ENCODE results near the gene RRAS. TPM values are rescaled to one million over a fixed set of nuclear protein-coding genes. Genes with fewer than 3 reads are reported as not detected.
"Not testable (repeated sequence)": the region's sequence is repeated elsewhere in the genome, so short reads cannot be mapped to it uniquely, and the experiment has no call there.

Gene RRAS
- total RNA-seq, 1 donor from 2014 or later = 4.7 TPM

- no peak overlapping the region for H3K27ac Mint-ChIP-seq (ENCODE audit: unreplicated experiment)
Measured at GRCh38 chr19:49629659-49630058, 10.3 kb downstream of the RRAS start.

GRCh38 chr19:49626226-49626625 lies 13.7 kb downstream of the RRAS start:
- peaks cover 3% of the 10 kb centered on the region for H3K9me3 Mint-ChIP-seq (ENCODE audit: unreplicated experiment)
- no peaks in the 10 kb centered on the region for H3K36me3 Mint-ChIP-seq (ENCODE audit: unreplicated experiment)
- no peak overlapping the region for H3K27ac Mint-ChIP-seq (ENCODE audit: unreplicated experiment)
- H3K4me1 Mint-ChIP-seq (ENCODE audit: low read depth, unreplicated experiment) = no peaks in the 10 kb centered on the region
- TF ChIP-seq CTCF (IDR thresholded peaks at IDR 0.05; ENCODE audit: partially characterized antibody, unreplicated experiment) = no peak
- H3K27me3 Mint-ChIP-seq (ENCODE audit: unreplicated experiment) = no peaks in the 10 kb centered on the region
- H3K4me3 Mint-ChIP-seq (ENCODE audit: unreplicated experiment) = no peak overlapping the region
- DNase-seq = no peak

More at GRCh38 chr19:49629659-49630058, 10.3 kb downstream of the RRAS start:
- Mint-ChIP-seq H3K4me1 (ENCODE audit: low read depth, unreplicated experiment) (no peaks in the 10 kb centered on the region), H3K36me3 (ENCODE audit: unreplicated experiment) (no peaks in the 10 kb centered on the region), H3K9me3 (ENCODE audit: unreplicated experiment) (peaks cover 2% of the 10 kb centered on the region), H3K4me3 (ENCODE audit: unreplicated experiment) (no peak overlapping the region), H3K27me3 (ENCODE audit: unreplicated experiment) (no peaks in the 10 kb centered on the region)
- TF ChIP-seq CTCF (IDR thresholded peaks at IDR 0.05; ENCODE audit: partially characterized antibody, unreplicated experiment) = no peak
- no peak for DNase-seq

GRCh38 chr19:49624967-49625910 lies 14.7 kb downstream of the RRAS start:
- Mint-ChIP-seq H3K9me3 (ENCODE audit: unreplicated experiment) (peaks cover 3% of the 10 kb centered on the region), H3K36me3 (ENCODE audit: unreplicated experiment) (no peaks in the 10 kb centered on the region), H3K4me1 (ENCODE audit: low read depth, unreplicated experiment) (no peaks in the 10 kb centered on the region), H3K27ac (ENCODE audit: unreplicated experiment) (no peak overlapping the region), H3K4me3 (ENCODE audit: unreplicated experiment) (no peak overlapping the region), H3K27me3 (ENCODE audit: unreplicated experiment) (no peaks in the 10 kb centered on the region)
- no peak for DNase-seq
- TF ChIP-seq CTCF (IDR thresholded peaks at IDR 0.05; ENCODE audit: partially characterized antibody, unreplicated experiment) = no peak

GRCh38 chr19:49617860-49618259 lies 22.1 kb downstream of the RRAS start:
- H3K4me1 Mint-ChIP-seq (ENCODE audit: low read depth, unreplicated experiment) = peaks cover 12% of the 10 kb centered on the region
- H3K4me3 Mint-ChIP-seq (ENCODE audit: unreplicated experiment); DNase-seq; H3K27me3 Mint-ChIP-seq (ENCODE audit: unreplicated experiment); H3K36me3 Mint-ChIP-seq (ENCODE audit: unreplicated experiment); H3K27ac Mint-ChIP-seq (ENCODE audit: unreplicated experiment); H3K9me3 Mint-ChIP-seq (ENCODE audit: unreplicated experiment): not testable (repeated sequence)

GRCh38 chr19:49616945-49617344 lies 23.0 kb downstream of the RRAS start:
- Mint-ChIP-seq H3K4me1 (ENCODE audit: low read depth, unreplicated experiment) (peaks cover 12% of the 10 kb centered on the region), H3K27me3 (ENCODE audit: unreplicated experiment) (peaks cover 9% of the 10 kb centered on the region), H3K9me3 (ENCODE audit: unreplicated experiment) (no peaks in the 10 kb centered on the region), H3K4me3 (ENCODE audit: unreplicated experiment) (no peak overlapping the region), H3K27ac (ENCODE audit: unreplicated experiment) (no peak overlapping the region), H3K36me3 (ENCODE audit: unreplicated experiment) (no peaks in the 10 kb centered on the region)
- TF ChIP-seq CTCF (IDR thresholded peaks at IDR 0.05; ENCODE audit: partially characterized antibody, unreplicated experiment) = no peak
- no peak for DNase-seq

Data from glutamatergic neuron (in vitro differentiated cells).